ENCODE data around the gene LRRC27.
"Not testable (repeated sequence)": the region's sequence is repeated elsewhere in the genome, so short reads cannot be mapped to it uniquely, and the experiment has no call there.

Gene LRRC27

GRCh38 chr10:132310701-132311337 is 21.2 kb upstream of the LRRC27 start:
- no peak overlapping the region for H3K9ac ChIP-seq (ENCODE audit: low read depth, low read length)
- H3K4me3 ChIP-seq (ENCODE audit: low read length): no peak overlapping the region
- WGBS: 91% methylated on average over 17 of the region's 17 CpGs
- H3K27ac ChIP-seq (ENCODE audit: low read depth, low read length): no peak overlapping the region
- H3K9me3 ChIP-seq (ENCODE audit: insufficient read depth, low read depth, low read length): 0 out of 2 replicates have a peak, but pooled peaks cover 6% of the 10 kb centered on the region
- no peaks in the 10 kb centered on the region for H3K36me3 ChIP-seq (ENCODE audit: insufficient read depth, low read length)
- H3K4me1 ChIP-seq (ENCODE audit: insufficient read depth, low read length): no peaks in the 10 kb centered on the region
- H3K27me3 ChIP-seq (ENCODE audit: insufficient read depth, low read length): peaks cover 50% of the 10 kb centered on the region

DNA sequence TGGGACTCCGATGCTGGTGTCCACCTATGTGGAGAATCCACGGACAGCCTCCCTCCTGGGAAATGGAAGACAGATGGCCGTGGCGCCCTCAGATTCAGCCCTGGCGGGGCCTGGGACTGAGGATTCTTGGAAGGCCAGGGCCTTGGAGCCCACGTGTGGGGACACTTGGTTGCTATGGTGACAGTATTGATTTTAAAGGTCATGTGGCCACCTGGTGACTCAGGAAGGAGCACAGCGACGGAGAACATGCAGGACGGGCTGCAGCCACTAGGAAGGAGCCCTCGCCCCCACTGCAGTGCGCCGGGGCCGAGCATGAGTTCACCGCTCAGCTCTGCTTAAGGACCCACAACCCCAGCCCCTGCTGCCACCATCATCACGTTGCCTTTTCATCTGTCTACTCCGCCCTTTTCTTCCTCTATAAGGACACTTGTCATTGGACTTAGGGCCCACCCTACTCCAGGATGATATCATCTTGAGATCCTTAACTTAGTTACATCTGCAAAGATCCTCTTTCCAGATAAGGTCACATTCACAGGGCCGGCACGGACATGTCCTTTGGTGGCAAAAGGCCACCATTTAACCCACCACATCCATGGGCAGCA is 20.6 kb upstream of the LRRC27 start:
- no peaks in the 10 kb centered on the region for H3K36me3 ChIP-seq (ENCODE audit: insufficient read depth, low read length)
- WGBS: 56% methylated on average over 18 of the region's 18 CpGs
- no peak overlapping the region for H3K9ac ChIP-seq (ENCODE audit: low read depth, low read length)
- no peaks in the 10 kb centered on the region for H3K4me1 ChIP-seq (ENCODE audit: insufficient read depth, low read length)
- H3K4me3 ChIP-seq (ENCODE audit: low read length): no peak overlapping the region
- 0 out of 2 replicates have a peak, but pooled peaks cover 6% of the 10 kb centered on the region for H3K9me3 ChIP-seq (ENCODE audit: insufficient read depth, low read depth, low read length)
- H3K27me3 ChIP-seq (ENCODE audit: insufficient read depth, low read length): peaks cover 43% of the 10 kb centered on the region
- H3K27ac ChIP-seq (ENCODE audit: low read depth, low read length): no peak overlapping the region

DNA sequence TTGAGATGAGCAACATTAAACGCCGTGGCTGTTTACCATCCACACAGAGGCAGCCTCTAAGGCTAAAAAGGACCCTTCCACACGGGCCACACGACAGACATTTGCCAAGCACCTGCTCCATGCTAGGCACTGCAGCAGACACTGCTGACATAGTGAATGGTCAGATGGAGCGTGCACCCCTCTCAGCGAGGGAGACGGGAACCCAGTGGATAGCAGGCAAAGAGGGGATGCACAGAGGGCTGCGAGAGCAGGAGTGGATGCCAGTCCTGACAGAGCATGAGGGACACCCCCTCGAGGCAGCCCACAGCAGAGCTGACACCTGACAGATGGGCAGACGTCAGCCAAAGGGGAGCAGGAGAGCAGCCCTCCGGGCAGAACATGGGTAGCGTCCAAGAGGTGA is 18.7 kb upstream of the LRRC27 start:
- Histone ChIP-seq H3K9ac (ENCODE audit: low read depth, low read length) (no peak overlapping the region), H3K4me1 (ENCODE audit: insufficient read depth, low read length) (no peaks in the 10 kb centered on the region), H3K9me3 (ENCODE audit: insufficient read depth, low read depth, low read length) (0 out of 2 replicates have a peak, but pooled peaks cover 6% of the 10 kb centered on the region), H3K4me3 (ENCODE audit: low read length) (no peak overlapping the region), H3K36me3 (ENCODE audit: insufficient read depth, low read length) (no peaks in the 10 kb centered on the region), H3K27ac (ENCODE audit: low read depth, low read length) (no peak overlapping the region), H3K27me3 (ENCODE audit: insufficient read depth, low read length) (peaks cover 29% of the 10 kb centered on the region)
- 91% methylated on average over 12 of the region's 12 CpGs for WGBS

DNA sequence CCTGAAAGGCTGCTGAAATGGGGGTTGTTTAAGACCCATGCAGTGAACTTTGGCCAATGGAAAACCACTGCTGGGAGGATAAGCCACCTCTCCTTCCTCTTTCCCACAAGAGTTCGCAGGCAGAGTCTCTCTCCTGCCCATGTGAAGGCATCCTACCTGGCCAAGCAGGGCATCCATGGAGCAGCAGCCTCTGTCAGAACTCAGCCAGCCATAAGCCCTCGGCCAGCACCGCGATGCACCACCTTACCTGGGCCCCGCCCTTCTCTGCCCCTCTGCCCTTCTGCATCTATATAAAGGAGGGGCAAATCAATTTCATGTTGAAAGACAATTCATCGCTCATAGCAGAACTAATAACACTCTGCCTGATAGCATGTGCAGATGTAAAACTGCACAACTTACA is 18.1 kb upstream of the LRRC27 start:
- H3K4me1 ChIP-seq (ENCODE audit: insufficient read depth, low read length): no peaks in the 10 kb centered on the region
- H3K36me3 ChIP-seq (ENCODE audit: insufficient read depth, low read length): no peaks in the 10 kb centered on the region
- H3K9ac ChIP-seq (ENCODE audit: low read depth, low read length): no peak overlapping the region
- 86% methylated on average over 6 of the region's 6 CpGs for whole genome bisulfite sequencing
- peaks cover 24% of the 10 kb centered on the region for H3K27me3 ChIP-seq (ENCODE audit: insufficient read depth, low read length)
- 0 out of 2 replicates have a peak, but pooled peaks cover 6% of the 10 kb centered on the region for H3K9me3 ChIP-seq (ENCODE audit: insufficient read depth, low read depth, low read length)
- no peak overlapping the region for H3K27ac ChIP-seq (ENCODE audit: low read depth, low read length)
- H3K4me3 ChIP-seq (ENCODE audit: low read length): no peak overlapping the region

DNA sequence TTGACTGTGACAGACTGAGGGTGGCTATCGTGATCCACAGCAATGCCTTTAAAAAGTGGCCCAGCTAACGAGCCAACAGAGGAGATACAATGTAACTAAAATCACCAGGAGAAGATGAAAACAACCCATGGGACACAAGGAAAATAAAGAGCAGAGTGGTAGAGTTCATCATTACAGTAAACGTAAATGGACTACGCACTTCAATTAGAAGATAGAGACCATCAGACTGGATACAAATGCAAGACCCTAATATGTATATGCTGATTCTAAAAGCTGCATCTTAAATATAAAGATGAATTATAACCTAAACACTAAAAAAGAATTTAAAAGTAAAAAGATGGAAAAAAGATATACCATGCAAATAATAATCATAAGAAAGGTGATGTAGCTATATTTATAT is 17.7 kb upstream of the LRRC27 start:
- peaks cover 19% of the 10 kb centered on the region for H3K27me3 ChIP-seq (ENCODE audit: insufficient read depth, low read length)
- 0 out of 2 replicates have a peak, but pooled peaks cover 6% of the 10 kb centered on the region for H3K9me3 ChIP-seq (ENCODE audit: insufficient read depth, low read depth, low read length)
- H3K27ac ChIP-seq (ENCODE audit: low read depth, low read length): no peak overlapping the region
- no peak overlapping the region for H3K4me3 ChIP-seq (ENCODE audit: low read length)
- no peak overlapping the region for H3K9ac ChIP-seq (ENCODE audit: low read depth, low read length)
- H3K4me1 ChIP-seq (ENCODE audit: insufficient read depth, low read length): no peaks in the 10 kb centered on the region
- 100% methylated on average over 4 of the region's 4 CpGs for WGBS
- no peaks in the 10 kb centered on the region for H3K36me3 ChIP-seq (ENCODE audit: insufficient read depth, low read length)

- WGBS: 93% methylated on average over 8 of the region's 8 CpGs
- not testable (repeated sequence) for H3K27ac ChIP-seq (ENCODE audit: low read depth, low read length); H3K36me3 ChIP-seq (ENCODE audit: insufficient read depth, low read length); H3K9me3 ChIP-seq (ENCODE audit: insufficient read depth, low read depth, low read length); H3K9ac ChIP-seq (ENCODE audit: low read depth, low read length); H3K4me1 ChIP-seq (ENCODE audit: insufficient read depth, low read length); H3K4me3 ChIP-seq (ENCODE audit: low read length)
- H3K27me3 ChIP-seq (ENCODE audit: insufficient read depth, low read length): peaks cover 14% of the 10 kb centered on the region
These were observed 17.1 kb upstream of the LRRC27 start for GRCh38 chr10:132314881-132315280.

DNA sequence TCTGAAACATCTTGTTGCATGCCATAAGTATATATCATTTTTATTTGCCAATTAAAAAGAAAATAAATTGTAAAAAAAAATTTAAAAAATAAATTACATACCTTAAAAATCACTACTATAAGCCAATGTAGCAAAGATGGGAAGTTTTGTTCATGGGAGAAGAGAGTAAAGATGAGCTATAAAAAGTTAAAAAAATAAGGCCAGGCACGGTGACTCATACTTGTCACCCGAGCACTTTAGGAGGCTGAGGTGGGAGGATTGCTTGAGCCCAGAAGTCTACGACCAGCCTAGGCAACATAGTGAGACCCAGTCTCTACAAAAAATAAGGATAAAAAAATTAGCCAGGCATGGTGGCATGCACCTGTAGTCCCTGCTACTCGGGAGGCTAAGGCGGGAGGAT is 15.9 kb upstream of the LRRC27 start:
- WGBS: 90% methylated on average over 5 of the region's 5 CpGs
- H3K27ac ChIP-seq (ENCODE audit: low read depth, low read length): no peak overlapping the region
- 0 out of 2 replicates have a peak, but pooled peaks cover 6% of the 10 kb centered on the region for H3K9me3 ChIP-seq (ENCODE audit: insufficient read depth, low read depth, low read length)
- H3K4me3 ChIP-seq (ENCODE audit: low read length): no peak overlapping the region
- no peaks in the 10 kb centered on the region for H3K36me3 ChIP-seq (ENCODE audit: insufficient read depth, low read length)
- peaks cover 1% of the 10 kb centered on the region for H3K27me3 ChIP-seq (ENCODE audit: insufficient read depth, low read length)
- H3K4me1 ChIP-seq (ENCODE audit: insufficient read depth, low read length): no peaks in the 10 kb centered on the region
- H3K9ac ChIP-seq (ENCODE audit: low read depth, low read length): no peak overlapping the region

DNA sequence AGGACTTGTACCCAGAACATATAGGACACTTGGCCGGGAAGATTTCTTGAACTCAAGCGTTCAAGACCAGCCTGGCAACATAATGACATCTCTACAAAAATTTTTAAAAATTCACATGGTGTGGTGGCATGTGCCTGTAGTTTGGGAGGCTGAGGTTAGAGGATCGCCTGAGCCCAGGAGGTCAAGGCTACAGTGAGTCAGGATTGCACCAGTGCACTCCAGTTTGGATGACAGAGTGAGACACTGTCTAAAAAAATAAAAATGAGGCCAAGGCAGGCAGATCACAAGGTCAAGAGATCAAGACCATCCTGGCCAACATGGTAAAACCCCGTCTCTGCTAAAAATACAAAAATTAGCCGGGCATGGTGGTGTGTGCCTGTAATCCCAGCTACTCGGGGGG is 14.5 kb upstream of the LRRC27 start:
- H3K9ac ChIP-seq (ENCODE audit: low read depth, low read length); H3K4me3 ChIP-seq (ENCODE audit: low read length); H3K36me3 ChIP-seq (ENCODE audit: insufficient read depth, low read length); H3K9me3 ChIP-seq (ENCODE audit: insufficient read depth, low read depth, low read length); H3K27ac ChIP-seq (ENCODE audit: low read depth, low read length); H3K4me1 ChIP-seq (ENCODE audit: insufficient read depth, low read length); H3K27me3 ChIP-seq (ENCODE audit: insufficient read depth, low read length): not testable (repeated sequence)
- 89% methylated on average over 6 of the region's 6 CpGs for WGBS

DNA sequence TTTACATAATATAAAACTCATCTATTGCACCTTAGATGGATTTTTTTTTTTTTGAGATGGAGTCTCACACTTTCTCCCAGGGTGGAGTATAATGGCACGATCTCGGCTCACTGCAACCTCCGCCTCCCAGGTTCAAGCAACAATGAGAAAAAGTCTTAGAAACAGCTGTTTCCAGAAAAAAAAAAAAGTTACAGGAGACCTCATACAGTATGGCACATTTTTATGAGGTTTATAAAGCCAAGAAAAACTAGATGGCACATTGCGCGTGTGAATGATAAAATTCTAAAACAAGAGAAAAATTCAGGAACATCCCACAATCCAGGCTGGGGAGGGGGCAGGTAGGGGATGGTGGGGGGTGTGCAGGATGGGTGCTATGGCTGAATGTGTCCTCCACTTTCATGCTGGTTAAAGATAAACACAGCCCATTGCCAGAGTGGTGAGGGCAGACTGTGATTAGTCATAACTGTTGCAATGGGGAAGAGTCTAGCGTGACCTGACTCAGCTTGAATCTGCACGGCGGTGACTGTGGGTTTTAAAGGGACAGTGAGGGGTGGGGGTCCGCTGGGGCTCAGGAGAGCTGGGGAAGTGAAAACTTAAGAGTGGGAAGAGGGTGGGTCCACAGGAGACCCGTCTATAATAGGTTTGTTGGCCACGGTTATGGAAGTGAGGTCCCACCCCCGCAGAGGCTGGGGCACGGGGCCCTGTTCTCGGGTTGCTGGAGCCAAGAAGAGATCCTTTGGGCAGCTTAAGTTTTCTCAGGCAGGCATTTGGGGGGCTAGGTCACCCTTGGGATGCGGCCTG is 11.9 kb upstream of the LRRC27 start:
- H3K27me3 ChIP-seq (ENCODE audit: insufficient read depth, low read length): no peaks in the 10 kb centered on the region
- no peaks in the 10 kb centered on the region for H3K36me3 ChIP-seq (ENCODE audit: insufficient read depth, low read length)
- no peaks in the 10 kb centered on the region for H3K9me3 ChIP-seq (ENCODE audit: insufficient read depth, low read depth, low read length)
- H3K4me1 ChIP-seq (ENCODE audit: insufficient read depth, low read length): no peaks in the 10 kb centered on the region
- no peak overlapping the region for H3K4me3 ChIP-seq (ENCODE audit: low read length)
- WGBS: 78% methylated on average over 15 of the region's 15 CpGs
- no peak overlapping the region for H3K27ac ChIP-seq (ENCODE audit: low read depth, low read length)
- H3K9ac ChIP-seq (ENCODE audit: low read depth, low read length): no peak overlapping the region

DNA sequence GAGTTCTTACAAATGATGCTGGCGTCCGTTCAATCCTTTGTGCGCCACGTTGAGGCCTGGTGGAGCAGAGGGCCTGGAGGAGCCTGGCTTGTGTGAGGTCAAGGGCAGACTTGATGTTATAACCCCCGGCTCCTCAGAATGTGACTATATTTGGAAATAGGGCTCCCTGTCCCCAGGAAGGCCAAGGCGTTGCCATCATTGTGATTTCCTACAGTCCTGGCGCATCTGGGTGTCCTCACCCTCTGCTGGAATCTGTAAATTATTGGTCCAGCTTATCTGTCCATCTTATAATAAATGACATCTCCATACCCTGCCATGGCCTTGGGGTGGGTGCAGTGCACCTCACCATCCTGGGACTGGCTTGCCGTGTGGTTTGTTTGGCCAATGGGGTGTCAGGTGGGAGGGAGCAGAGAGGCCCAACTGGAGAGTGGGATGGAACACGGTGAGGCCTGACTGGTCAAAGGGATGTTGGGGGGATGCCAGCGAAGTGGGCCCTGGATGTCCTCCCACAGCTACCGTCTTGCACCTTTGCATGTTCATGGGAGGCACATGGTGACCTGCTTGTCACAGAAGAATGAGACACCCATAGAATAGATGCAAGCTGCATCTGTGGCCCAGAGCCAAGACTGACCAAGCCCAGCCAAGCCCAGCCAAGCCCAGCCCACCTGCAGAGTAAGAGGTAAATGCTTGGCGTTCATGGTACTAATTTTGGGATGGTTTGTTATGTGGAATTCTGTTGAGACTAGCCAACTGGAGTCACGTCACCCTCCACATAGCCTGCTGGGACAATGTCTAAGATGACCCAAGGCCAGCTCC is 11.1 kb upstream of the LRRC27 start:
- H3K9ac ChIP-seq (ENCODE audit: low read depth, low read length): no peak overlapping the region
- WGBS: 91% methylated on average over 13 of the region's 13 CpGs

GRCh38 chr10:132321726-132322125 is 10.3 kb upstream of the LRRC27 start:
- no peak overlapping the region for H3K27ac ChIP-seq (ENCODE audit: low read depth, low read length)
- 94% methylated on average over 10 of the region's 10 CpGs for WGBS

More for the DNA sequence above, 11.1 kb upstream of the LRRC27 start:
- H3K27me3 ChIP-seq (ENCODE audit: insufficient read depth, low read length): no peaks in the 10 kb centered on the region
- H3K4me1 ChIP-seq (ENCODE audit: insufficient read depth, low read length): no peaks in the 10 kb centered on the region
- H3K27ac ChIP-seq (ENCODE audit: low read depth, low read length): no peak overlapping the region
- peaks cover 2% of the 10 kb centered on the region; the same call in 1 of the 2 replicates for H3K36me3 ChIP-seq (ENCODE audit: insufficient read depth, low read length)
- no peaks in the 10 kb centered on the region for H3K9me3 ChIP-seq (ENCODE audit: insufficient read depth, low read depth, low read length)
- H3K4me3 ChIP-seq (ENCODE audit: low read length): no peak overlapping the region

More at GRCh38 chr10:132321726-132322125, 10.3 kb upstream of the LRRC27 start:
- Histone ChIP-seq H3K4me1 (ENCODE audit: insufficient read depth, low read length) (no peaks in the 10 kb centered on the region), H3K4me3 (ENCODE audit: low read length) (no peak overlapping the region), H3K9me3 (ENCODE audit: insufficient read depth, low read depth, low read length) (no peaks in the 10 kb centered on the region), H3K36me3 (ENCODE audit: insufficient read depth, low read length) (peaks cover 6% of the 10 kb centered on the region), H3K27me3 (ENCODE audit: insufficient read depth, low read length) (no peaks in the 10 kb centered on the region), H3K9ac (ENCODE audit: low read depth, low read length) (no peak overlapping the region)
